GM12878 (cell line): ENCODE data around the gene C5AR2. TPM values are rescaled to one million over a fixed set of nuclear protein-coding genes. Genes with fewer than 3 reads are reported as not detected.
A peak's percentile ranks its signal among the peaks of the same experiment; 100 is the strongest.

Experiments used
- BRCA1 ChIP-seq: IDR thresholded peaks from 2 replicates; pipeline ENCODE4 v1.6.1; 2011; ENCODE audit warnings: low read depth, low read length, improper control_type of control experiment
- HCFC1 ChIP-seq: fragments of 150-350 bp; IDR thresholded peaks from 2 replicates; pipeline ENCODE4 v1.6.1; 2014; ENCODE audit warnings: low read length
- IRF3 ChIP-seq: fragments of 450-650 bp; IDR thresholded peaks from 2 replicates; pipeline ENCODE4 v1.6.1; 2014; ENCODE audit warnings: mild to moderate bottlenecking
- MYB ChIP-seq: fragments of 150-350 bp; IDR thresholded peaks from 2 replicates; pipeline ENCODE4 v1.6.1; 2014; ENCODE audit warnings: mild to moderate bottlenecking, low read depth, low read length, borderline replicate concordance
- NBN ChIP-seq: fragments of 450-650 bp; IDR thresholded peaks from 2 replicates; pipeline ENCODE4 v1.6.1; 2016
- POLR2AphosphoS2 ChIP-seq: IDR thresholded peaks from 2 replicates; pipeline ENCODE4 v1.6.1; 2011; ENCODE audit warnings: low read depth, mild to moderate bottlenecking, low read length, improper control_type of control experiment, moderate library complexity
- RB1 ChIP-seq: fragments of 450-650 bp; formaldehyde crosslinking; IDR thresholded peaks from 2 replicates; pipeline ENCODE4 v1.6.1; 2017; ENCODE audit warnings: mild to moderate bottlenecking, borderline replicate concordance
- SP1 ChIP-seq: IDR thresholded peaks from one replicate; pipeline ENCODE4 v1.6.1; 2011; ENCODE audit warnings: low read depth, low read length
- STAT1 ChIP-seq: fragments of 450-650 bp; conservative IDR thresholded peaks from 2 replicates; pipeline ENCODE4 v1.6.1; 2014; ENCODE audit warnings: antibody characterized with exemption, mild to moderate bottlenecking
- TAF1 ChIP-seq: IDR thresholded peaks from 2 replicates; pipeline ENCODE4 v1.6.1; 2011; ENCODE audit warnings: mild to moderate bottlenecking, low read depth, low read length, borderline replicate concordance
- ZNF207 ChIP-seq: fragments of 450-650 bp; IDR thresholded peaks from 2 replicates; pipeline ENCODE4 v1.6.1; 2014; ENCODE audit warnings: antibody characterized with exemption, mild to moderate bottlenecking, borderline replicate concordance
- ZNF384 ChIP-seq: IDR thresholded peaks from 2 replicates; pipeline ENCODE4 v1.6.1; 2012; ENCODE audit warnings: low read depth, mild to moderate bottlenecking, low read length, improper control_type of control experiment, borderline replicate concordance
- polyA plus RNA-seq, 11 experiments: library from polyadenylated mRNA; depleted of rRNA in 4 of 11; unstranded in 6 of 11; stranded (reverse) in 5 of 11; fragments of >200 nt; fragmentation: Nextera tagmentation in 4 of 11; fragmentation: Illumina TruSeq in 1 of 11; extraction: Ambion mirVana in 4 of 11; extraction: Trizol in 1 of 11; gene quantifications; 1 replicate in 1 of 11; 2 replicates in 10 of 11; pipeline versions ENCODE4 v1.2.1 to v1.2.3, GENCODE V29; 2011 to 2016; ENCODE audit warnings: inconsistent platforms in 2 of 11, missing spikeins in 2 of 11, low read depth in 1 of 11
- total RNA-seq, 4 experiments: library from RNA; depleted of rRNA in 3 of 4; stranded (reverse); fragments of >200 nt in 3 of 4; fragmentation: Illumina TruSeq in 1 of 4; extraction: Trizol in 1 of 4; gene quantifications; 2 replicates each; pipeline versions ENCODE4 v1.2.1 to v1.2.3, GENCODE V29; 2013 to 2021
- TF ChIP-seq, protein P1 (sequence below): IDR thresholded peaks from 2 replicates; pipeline ENCODE4 v1.6.1; 2012; ENCODE audit warnings: low read depth, low read length, improper control_type of control experiment
- TF ChIP-seq, protein P2 (sequence below): fragments of 450-650 bp; IDR thresholded peaks from 2 replicates; pipeline ENCODE4 v1.6.1; 2017; ENCODE audit warnings: antibody characterized with exemption, mild to moderate bottlenecking, moderate library complexity
- TF ChIP-seq, protein P3 (sequence below): fragments of 450-650 bp; conservative IDR thresholded peaks from 2 replicates; pipeline ENCODE4 v1.6.1; 2017; ENCODE audit warnings: mild to moderate bottlenecking, moderate library complexity
- TF ChIP-seq, protein P4 (sequence below): fragments of 450-650 bp; IDR thresholded peaks from 2 replicates; pipeline ENCODE4 v1.6.1; 2017; ENCODE audit warnings: low read depth, mild to moderate bottlenecking, moderate library complexity
- TF ChIP-seq, protein P5 (sequence below): IDR thresholded peaks from 2 replicates; pipeline ENCODE4 v1.6.1; 2012; ENCODE audit warnings: low read depth, low read length, improper control_type of control experiment

C5AR2 gene
- total and polyA plus RNA-seq, 10 of the 15 experiments (the other 5 are each of a cell fraction or from before 2014, with no cell fraction given), result 0.01 TPM; not detected in 9

- TF ChIP-seq STAT1 (0 out of 2 replicates have a peak, but pooled peaks have one; percentile 12), TAF1 (peak; percentile 54; the same call in 1 of the 2 replicates), RB1 (0 out of 2 replicates have a peak, but pooled peaks have one; percentile 66), IRF3 (peak; percentile 44; the same call in 1 of the 2 replicates), POLR2AphosphoS2 (peak; percentile 82), NBN (peak; percentile 71; the same call in 1 of the 2 replicates), ZNF384 (no peak), HCFC1 (peak; percentile 57), ZNF207 (peak; percentile 27; the same call in 1 of the 2 replicates), MYB (no peak), BRCA1 (no peak), SP1 (peak; percentile 92)
- TF ChIP-seq, protein P1, sequence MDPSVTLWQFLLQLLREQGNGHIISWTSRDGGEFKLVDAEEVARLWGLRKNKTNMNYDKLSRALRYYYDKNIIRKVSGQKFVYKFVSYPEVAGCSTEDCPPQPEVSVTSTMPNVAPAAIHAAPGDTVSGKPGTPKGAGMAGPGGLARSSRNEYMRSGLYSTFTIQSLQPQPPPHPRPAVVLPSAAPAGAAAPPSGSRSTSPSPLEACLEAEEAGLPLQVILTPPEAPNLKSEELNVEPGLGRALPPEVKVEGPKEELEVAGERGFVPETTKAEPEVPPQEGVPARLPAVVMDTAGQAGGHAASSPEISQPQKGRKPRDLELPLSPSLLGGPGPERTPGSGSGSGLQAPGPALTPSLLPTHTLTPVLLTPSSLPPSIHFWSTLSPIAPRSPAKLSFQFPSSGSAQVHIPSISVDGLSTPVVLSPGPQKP, result peak; percentile 88
- TF ChIP-seq, protein P2, sequence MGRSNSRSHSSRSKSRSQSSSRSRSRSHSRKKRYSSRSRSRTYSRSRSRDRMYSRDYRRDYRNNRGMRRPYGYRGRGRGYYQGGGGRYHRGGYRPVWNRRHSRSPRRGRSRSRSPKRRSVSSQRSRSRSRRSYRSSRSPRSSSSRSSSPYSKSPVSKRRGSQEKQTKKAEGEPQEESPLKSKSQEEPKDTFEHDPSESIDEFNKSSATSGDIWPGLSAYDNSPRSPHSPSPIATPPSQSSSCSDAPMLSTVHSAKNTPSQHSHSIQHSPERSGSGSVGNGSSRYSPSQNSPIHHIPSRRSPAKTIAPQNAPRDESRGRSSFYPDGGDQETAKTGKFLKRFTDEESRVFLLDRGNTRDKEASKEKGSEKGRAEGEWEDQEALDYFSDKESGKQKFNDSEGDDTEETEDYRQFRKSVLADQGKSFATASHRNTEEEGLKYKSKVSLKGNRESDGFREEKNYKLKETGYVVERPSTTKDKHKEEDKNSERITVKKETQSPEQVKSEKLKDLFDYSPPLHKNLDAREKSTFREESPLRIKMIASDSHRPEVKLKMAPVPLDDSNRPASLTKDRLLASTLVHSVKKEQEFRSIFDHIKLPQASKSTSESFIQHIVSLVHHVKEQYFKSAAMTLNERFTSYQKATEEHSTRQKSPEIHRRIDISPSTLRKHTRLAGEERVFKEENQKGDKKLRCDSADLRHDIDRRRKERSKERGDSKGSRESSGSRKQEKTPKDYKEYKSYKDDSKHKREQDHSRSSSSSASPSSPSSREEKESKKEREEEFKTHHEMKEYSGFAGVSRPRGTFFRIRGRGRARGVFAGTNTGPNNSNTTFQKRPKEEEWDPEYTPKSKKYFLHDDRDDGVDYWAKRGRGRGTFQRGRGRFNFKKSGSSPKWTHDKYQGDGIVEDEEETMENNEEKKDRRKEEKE, result no peak
- TF ChIP-seq, protein P3, sequence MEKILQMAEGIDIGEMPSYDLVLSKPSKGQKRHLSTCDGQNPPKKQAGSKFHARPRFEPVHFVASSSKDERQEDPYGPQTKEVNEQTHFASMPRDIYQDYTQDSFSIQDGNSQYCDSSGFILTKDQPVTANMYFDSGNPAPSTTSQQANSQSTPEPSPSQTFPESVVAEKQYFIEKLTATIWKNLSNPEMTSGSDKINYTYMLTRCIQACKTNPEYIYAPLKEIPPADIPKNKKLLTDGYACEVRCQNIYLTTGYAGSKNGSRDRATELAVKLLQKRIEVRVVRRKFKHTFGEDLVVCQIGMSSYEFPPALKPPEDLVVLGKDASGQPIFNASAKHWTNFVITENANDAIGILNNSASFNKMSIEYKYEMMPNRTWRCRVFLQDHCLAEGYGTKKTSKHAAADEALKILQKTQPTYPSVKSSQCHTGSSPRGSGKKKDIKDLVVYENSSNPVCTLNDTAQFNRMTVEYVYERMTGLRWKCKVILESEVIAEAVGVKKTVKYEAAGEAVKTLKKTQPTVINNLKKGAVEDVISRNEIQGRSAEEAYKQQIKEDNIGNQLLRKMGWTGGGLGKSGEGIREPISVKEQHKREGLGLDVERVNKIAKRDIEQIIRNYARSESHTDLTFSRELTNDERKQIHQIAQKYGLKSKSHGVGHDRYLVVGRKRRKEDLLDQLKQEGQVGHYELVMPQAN, result peak; percentile 84
- TF ChIP-seq, protein P4, sequence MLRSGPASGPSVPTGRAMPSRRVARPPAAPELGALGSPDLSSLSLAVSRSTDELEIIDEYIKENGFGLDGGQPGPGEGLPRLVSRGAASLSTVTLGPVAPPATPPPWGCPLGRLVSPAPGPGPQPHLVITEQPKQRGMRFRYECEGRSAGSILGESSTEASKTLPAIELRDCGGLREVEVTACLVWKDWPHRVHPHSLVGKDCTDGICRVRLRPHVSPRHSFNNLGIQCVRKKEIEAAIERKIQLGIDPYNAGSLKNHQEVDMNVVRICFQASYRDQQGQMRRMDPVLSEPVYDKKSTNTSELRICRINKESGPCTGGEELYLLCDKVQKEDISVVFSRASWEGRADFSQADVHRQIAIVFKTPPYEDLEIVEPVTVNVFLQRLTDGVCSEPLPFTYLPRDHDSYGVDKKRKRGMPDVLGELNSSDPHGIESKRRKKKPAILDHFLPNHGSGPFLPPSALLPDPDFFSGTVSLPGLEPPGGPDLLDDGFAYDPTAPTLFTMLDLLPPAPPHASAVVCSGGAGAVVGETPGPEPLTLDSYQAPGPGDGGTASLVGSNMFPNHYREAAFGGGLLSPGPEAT, result peak; percentile 42; the same call in 1 of the 2 replicates
- TF ChIP-seq, protein P5, sequence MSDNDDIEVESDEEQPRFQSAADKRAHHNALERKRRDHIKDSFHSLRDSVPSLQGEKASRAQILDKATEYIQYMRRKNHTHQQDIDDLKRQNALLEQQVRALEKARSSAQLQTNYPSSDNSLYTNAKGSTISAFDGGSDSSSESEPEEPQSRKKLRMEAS, result no peak; the same call in none of the 2 replicates
These were observed 17.1 kb downstream of the C5AR2 start, which contains the start of gene DHX34 (continued) for GRCh38 chr19:47348819-47349795.
